Measurements from ENCODE around the gene ADRM1. TPM values are rescaled to one million over a fixed set of nuclear protein-coding genes. Genes with fewer than 3 reads are reported as not detected.

ADRM1 gene
- polyA plus RNA-seq, 1 experiment: 58.5 TPM

GRCh38 chr20:62320581-62321354 is 18.0 kb downstream of the ADRM1 start:
- Histone ChIP-seq H3K27me3 (ENCODE audit: control insufficient read depth, insufficient read depth, low read length) (no peaks in the 10 kb centered on the region), H3K9me3 (ENCODE audit: control insufficient read depth, insufficient read depth, low read length) (peaks cover 25% of the 10 kb centered on the region; the same call in 1 of the 2 replicates), H3K27ac (ENCODE audit: low read depth, low read length) (no peak overlapping the region), H3K4me3 (ENCODE audit: low read depth, low read length) (no peak overlapping the region)
- ChIA-PET POLR2A (no interaction called here), CTCF (no interaction called here)
- no peak for DNase-seq (ENCODE audit: low read depth, low spot score)
- no peak for TF ChIP-seq CTCF (IDR thresholded peaks at IDR 0.05; ENCODE audit: low read depth, low read length)

GRCh38 chr20:62321521-62321948 is 18.7 kb downstream of the ADRM1 start:
- no peaks in the 10 kb centered on the region for H3K27me3 ChIP-seq (ENCODE audit: control insufficient read depth, insufficient read depth, low read length)
- no peak overlapping the region for H3K27ac ChIP-seq (ENCODE audit: low read depth, low read length)
- DNase-seq (ENCODE audit: low read depth, low spot score): no peak
- H3K9me3 ChIP-seq (ENCODE audit: control insufficient read depth, insufficient read depth, low read length): peaks cover 25% of the 10 kb centered on the region; the same call in 1 of the 2 replicates
- ChIA-PET POLR2A (no interaction called here), CTCF (no interaction called here)
- no peak overlapping the region for H3K4me3 ChIP-seq (ENCODE audit: low read depth, low read length)
- TF ChIP-seq CTCF (IDR thresholded peaks at IDR 0.05; ENCODE audit: low read depth, low read length): no peak

GRCh38 chr20:62321975-62322374 is 19.2 kb downstream of the ADRM1 start:
- Histone ChIP-seq H3K27me3 (ENCODE audit: control insufficient read depth, insufficient read depth, low read length) (no peaks in the 10 kb centered on the region), H3K4me3 (ENCODE audit: low read depth, low read length) (no peak overlapping the region), H3K27ac (ENCODE audit: low read depth, low read length) (no peak overlapping the region), H3K9me3 (ENCODE audit: control insufficient read depth, insufficient read depth, low read length) (peaks cover 25% of the 10 kb centered on the region; the same call in 1 of the 2 replicates)
- ChIA-PET POLR2A (no interaction called here), CTCF (no interaction called here)
- DNase-seq (ENCODE audit: low read depth, low spot score): no peak
- TF ChIP-seq CTCF (IDR thresholded peaks at IDR 0.05; ENCODE audit: low read depth, low read length): no peak

- H3K27ac ChIP-seq (ENCODE audit: low read depth, low read length): no peak overlapping the region
- no peak overlapping the region for H3K4me3 ChIP-seq (ENCODE audit: low read depth, low read length)
- no peak for TF ChIP-seq CTCF (IDR thresholded peaks at IDR 0.05; ENCODE audit: low read depth, low read length)
- POLR2A ChIA-PET: no interaction called here
- no peak for DNase-seq (ENCODE audit: low read depth, low spot score)
- CTCF ChIA-PET: no interaction called here
- no peaks in the 10 kb centered on the region for H3K27me3 ChIP-seq (ENCODE audit: control insufficient read depth, insufficient read depth, low read length)
- peaks cover 19% of the 10 kb centered on the region; the same call in 1 of the 2 replicates for H3K9me3 ChIP-seq (ENCODE audit: control insufficient read depth, insufficient read depth, low read length)
Observed at GRCh38 chr20:62322492-62323041, 19.8 kb downstream of the ADRM1 start.

All from AG04450 (cell line).